ENCODE results near the gene ZFYVE26.

ZFYVE26 gene

GRCh38 chr14:67815573-67816225 lies 691 bp downstream of the ZFYVE26 start:
- DNase-seq = no peak

- DNase-seq = no peak
Observed at GRCh38 chr14:67814821-67815220, 1.6 kb downstream of the ZFYVE26 start.

GRCh38 chr14:67806246-67806645 lies 10.1 kb downstream of the ZFYVE26 start:
- no peak for DNase-seq

- no peak for DNase-seq
Observed at GRCh38 chr14:67800743-67801142, 15.6 kb downstream of the ZFYVE26 start.

GRCh38 chr14:67798731-67799130 lies 17.7 kb downstream of the ZFYVE26 start:
- DNase-seq = no peak

- no peak for DNase-seq
Observed at GRCh38 chr14:67787673-67788072, 28.7 kb downstream of the ZFYVE26 start.

- no peak for DNase-seq
Observed at GRCh38 chr14:67785270-67786109, 30.9 kb downstream of the ZFYVE26 start.

- no peak for DNase-seq
Observed at GRCh38 chr14:67784244-67784823, 32.1 kb downstream of the ZFYVE26 start.

- no peak for DNase-seq
Observed at GRCh38 chr14:67782090-67782489, 34.3 kb downstream of the ZFYVE26 start.

GRCh38 chr14:67778792-67779191 lies 37.6 kb downstream of the ZFYVE26 start:
- DNase-seq = no peak

GRCh38 chr14:67776653-67777322 lies 39.6 kb downstream of the ZFYVE26 start:
- no peak for DNase-seq

GRCh38 chr14:67773844-67774377 lies 42.5 kb downstream of the ZFYVE26 start:
- no peak for DNase-seq

GRCh38 chr14:67768219-67768618 lies 48.2 kb downstream of the ZFYVE26 start:
- DNase-seq = no peak

- no peak for DNase-seq
Observed at GRCh38 chr14:67766035-67766680, 50.2 kb downstream of the ZFYVE26 start.

GRCh38 chr14:67765192-67765834 lies 51.1 kb downstream of the ZFYVE26 start:
- no peak for DNase-seq

GRCh38 chr14:67764496-67764895 lies 51.9 kb downstream of the ZFYVE26 start:
- no peak for DNase-seq

- DNase-seq = no peak
Observed at GRCh38 chr14:67763158-67763822, 53.1 kb downstream of the ZFYVE26 start.

GRCh38 chr14:67762051-67762450 lies 54.3 kb downstream of the ZFYVE26 start:
- DNase-seq = no peak

GRCh38 chr14:67759916-67760315 lies 56.5 kb downstream of the ZFYVE26 start:
- no peak for DNase-seq

GRCh38 chr14:67757175-67757574 lies 59.2 kb downstream of the ZFYVE26 start:
- no peak for DNase-seq

- DNase-seq = no peak
Observed at GRCh38 chr14:67756496-67756895, 59.9 kb downstream of the ZFYVE26 start.
